Liver (tissue), 9 donors: ENCODE measurements around the gene IGF2BP2. TPM values are rescaled to one million over a fixed set of nuclear protein-coding genes. Genes with fewer than 3 reads are reported as not detected.

Experiments used
- DNase-seq: peaks from one replicate; pipeline ENCODE4 v3.0.0-alpha.2; 2017; ENCODE audit warnings: low spot score
- H3K27ac ChIP-seq, 2 donors: one replicate each; pipeline ENCODE4 v1.7.0; 2013; ENCODE audit warnings: inconsistent platforms in 2 of 2, low read length in 2 of 2, control low read depth in 1 of 2, low read depth in 1 of 2, mild to moderate bottlenecking in 1 of 2
- H3K27me3 ChIP-seq, 4 donors: one replicate each; pipeline versions ENCODE4 v1.6.1 to v1.7.0; 2013; ENCODE audit warnings: low read length in 3 of 4, inconsistent platforms in 1 of 4, mild to moderate bottlenecking in 1 of 4, moderate library complexity in 1 of 4; ENCODE audit not compliant: control insufficient read depth in 4 of 4, insufficient read depth in 4 of 4
- H3K36me3 ChIP-seq, 4 donors: one replicate each; pipeline versions ENCODE4 v1.6.1 to v1.7.0; 2013; ENCODE audit warnings: low read length in 3 of 4, mild to moderate bottlenecking in 3 of 4, low read depth in 1 of 4, moderate library complexity in 1 of 4; ENCODE audit not compliant: control insufficient read depth in 4 of 4, insufficient read depth in 3 of 4
- H3K4me1 ChIP-seq, 4 donors: one replicate each; pipeline versions ENCODE4 v1.6.1 to v1.7.0; 2013; ENCODE audit warnings: low read length in 3 of 4, mild to moderate bottlenecking in 3 of 4, moderate library complexity in 1 of 4; ENCODE audit not compliant: control insufficient read depth in 4 of 4, insufficient read depth in 4 of 4
- H3K4me3 ChIP-seq, 3 donors: one replicate each; pipeline versions ENCODE4 v1.6.1 to v1.7.0; 2013; ENCODE audit warnings: low read length in 3 of 3, control low read depth in 1 of 3, low read depth in 1 of 3, mild to moderate bottlenecking in 1 of 3
- H3K9ac ChIP-seq, 2 donors: one replicate each; pipeline ENCODE4 v1.7.0; 2013; ENCODE audit warnings: low read length in 2 of 2, mild to moderate bottlenecking in 2 of 2, moderate library complexity in 2 of 2, control low read depth in 1 of 2, low read depth in 1 of 2
- H3K9me3 ChIP-seq, 4 donors: one replicate each; pipeline versions ENCODE4 v1.6.1 to v1.7.0; 2013; ENCODE audit warnings: low read length in 3 of 4; ENCODE audit not compliant: control insufficient read depth in 4 of 4
- ATF3 ChIP-seq: IDR thresholded peaks from 2 replicates; pipeline ENCODE4 v1.6.1; 2016; ENCODE audit warnings: antibody characterized with exemption
- EGR1 ChIP-seq, 2 donors: IDR thresholded peaks; 2 replicates each; pipeline ENCODE4 v1.6.1; 2016 to 2018; ENCODE audit warnings: antibody characterized with exemption in 2 of 2, low read depth in 2 of 2
- FOXA1 ChIP-seq: IDR thresholded peaks from 2 replicates; pipeline ENCODE4 v1.6.1; 2016; ENCODE audit warnings: antibody characterized with exemption
- FOXA2 ChIP-seq: IDR thresholded peaks from 2 replicates; pipeline ENCODE4 v1.6.1; 2016; ENCODE audit warnings: antibody characterized with exemption
- GABPA ChIP-seq, 2 donors: IDR thresholded peaks in 1 of 2; conservative IDR thresholded peaks in 1 of 2; 2 replicates each; pipeline ENCODE4 v1.6.1; 2016; ENCODE audit warnings: antibody characterized with exemption in 2 of 2, mild to moderate bottlenecking in 1 of 2, moderate library complexity in 1 of 2
- HNF4A ChIP-seq, 2 donors: conservative IDR thresholded peaks; 2 replicates each; pipeline ENCODE4 v1.6.1; 2016; ENCODE audit warnings: antibody characterized with exemption in 2 of 2, mild to moderate bottlenecking in 2 of 2
- HNF4G ChIP-seq: IDR thresholded peaks from 2 replicates; pipeline ENCODE4 v1.6.1; 2016; ENCODE audit warnings: antibody characterized with exemption
- JUND ChIP-seq, 2 donors: IDR thresholded peaks; 2 replicates each; pipeline ENCODE4 v1.6.1; 2016; ENCODE audit warnings: antibody characterized with exemption in 2 of 2
- NR2F2 ChIP-seq: IDR thresholded peaks from 2 replicates; pipeline ENCODE4 v1.6.1; 2016; ENCODE audit warnings: antibody characterized with exemption
- RAD21 ChIP-seq, 2 donors: IDR thresholded peaks; 2 replicates each; pipeline ENCODE4 v1.6.1; 2016; ENCODE audit warnings: antibody characterized with exemption in 2 of 2, mild to moderate bottlenecking in 2 of 2
- REST ChIP-seq: IDR thresholded peaks from 2 replicates; pipeline ENCODE4 v1.6.1; 2016; ENCODE audit warnings: antibody characterized with exemption, mild to moderate bottlenecking
- RXRA ChIP-seq, 2 donors: IDR thresholded peaks; 2 replicates each; pipeline ENCODE4 v1.6.1; 2017 to 2018; ENCODE audit warnings: antibody characterized with exemption in 2 of 2, mild to moderate bottlenecking in 1 of 2
- SP1 ChIP-seq: IDR thresholded peaks from 2 replicates; pipeline ENCODE4 v1.6.1; 2018; ENCODE audit warnings: antibody characterized with exemption, mild to moderate bottlenecking
- TAF1 ChIP-seq: conservative IDR thresholded peaks from 2 replicates; pipeline ENCODE4 v1.6.1; 2016; ENCODE audit warnings: antibody characterized with exemption, mild to moderate bottlenecking
- YY1 ChIP-seq: IDR thresholded peaks from 2 replicates; pipeline ENCODE4 v1.6.1; 2016; ENCODE audit warnings: antibody characterized with exemption, mild to moderate bottlenecking
- ZBTB33 ChIP-seq: IDR thresholded peaks from 2 replicates; pipeline ENCODE4 v1.6.1; 2016; ENCODE audit warnings: antibody characterized with exemption
- WGBS: extraction: QIAGEN DNeasy Blood & Tissue Kit; methylation state at CpG from one replicate; pipeline ENCODE4 v1.1.7; 2013; 5-methylcytosine and 5-hydroxymethylcytosine counted together
- polyA plus RNA-seq, 2 donors: library from polyadenylated mRNA; stranded (reverse) in 1 of 2; unstranded in 1 of 2; fragments of 200-250 nt in 1 of 2; fragments of >200 nt in 1 of 2; fragmentation: Nextera tagmentation in 1 of 2; extraction: Ambion mirVana in 1 of 2; gene quantifications; one replicate each; pipeline versions ENCODE4 v1.2.1 to v1.2.3, GENCODE V29; 2013 to 2015
- total RNA-seq, 2 donors: library from RNA; depleted of rRNA; stranded (reverse); fragments of >200 nt; gene quantifications; one replicate each; pipeline ENCODE4 v1.2.3, GENCODE V29; 2014
- TF ChIP-seq, protein P1 (sequence below): fragments of 150-350 bp; IDR thresholded peaks from 2 replicates; pipeline ENCODE4 v1.5.1; 2017; ENCODE audit warnings: improper control_type of control experiment, low read depth, low read length; ENCODE audit not compliant: missing input control
- TF ChIP-seq, protein P2 (sequence below): IDR thresholded peaks from 2 replicates; pipeline ENCODE4 v1.6.1; 2016; ENCODE audit warnings: antibody characterized with exemption
- donor health status: healthy.
- donor health status: healthy.
- donor health status: healthy.
- donor health status: healthy.
- donor health status: healthy.

Gene IGF2BP2
- total and polyA plus RNA-seq, 4 donors, result 0.67 to 35.0 (median 1.7) TPM

- Histone ChIP-seq H3K27me3 (no peaks in the 10 kb centered on the region), H3K4me3 (no peak overlapping the region), H3K9ac (no peak overlapping the region), H3K9me3 (no peaks in the 10 kb centered on the region), H3K27ac (no peak overlapping the region), H3K4me1 (no peaks in the 10 kb centered on the region), H3K36me3 (no peaks in the 10 kb centered on the region)
- DNase-seq, result no peak
- TF ChIP-seq, protein P1, sequence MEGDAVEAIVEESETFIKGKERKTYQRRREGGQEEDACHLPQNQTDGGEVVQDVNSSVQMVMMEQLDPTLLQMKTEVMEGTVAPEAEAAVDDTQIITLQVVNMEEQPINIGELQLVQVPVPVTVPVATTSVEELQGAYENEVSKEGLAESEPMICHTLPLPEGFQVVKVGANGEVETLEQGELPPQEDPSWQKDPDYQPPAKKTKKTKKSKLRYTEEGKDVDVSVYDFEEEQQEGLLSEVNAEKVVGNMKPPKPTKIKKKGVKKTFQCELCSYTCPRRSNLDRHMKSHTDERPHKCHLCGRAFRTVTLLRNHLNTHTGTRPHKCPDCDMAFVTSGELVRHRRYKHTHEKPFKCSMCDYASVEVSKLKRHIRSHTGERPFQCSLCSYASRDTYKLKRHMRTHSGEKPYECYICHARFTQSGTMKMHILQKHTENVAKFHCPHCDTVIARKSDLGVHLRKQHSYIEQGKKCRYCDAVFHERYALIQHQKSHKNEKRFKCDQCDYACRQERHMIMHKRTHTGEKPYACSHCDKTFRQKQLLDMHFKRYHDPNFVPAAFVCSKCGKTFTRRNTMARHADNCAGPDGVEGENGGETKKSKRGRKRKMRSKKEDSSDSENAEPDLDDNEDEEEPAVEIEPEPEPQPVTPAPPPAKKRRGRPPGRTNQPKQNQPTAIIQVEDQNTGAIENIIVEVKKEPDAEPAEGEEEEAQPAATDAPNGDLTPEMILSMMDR, result no peak
- TF ChIP-seq SP1 (no peak), YY1 (no peak), EGR1 (IDR thresholded peaks at IDR 0.05; ENCODE audit: low read depth in 2 of 2) (no peak), NR2F2 (no peak), ATF3 (no peak), FOXA1 (no peak), GABPA (IDR thresholded peaks at IDR 0.05 in 1 of 2, conservative IDR thresholded peaks at IDR 0.05 in 1 of 2) (no peak), TAF1 (no peak)
- TF ChIP-seq, protein P2, sequence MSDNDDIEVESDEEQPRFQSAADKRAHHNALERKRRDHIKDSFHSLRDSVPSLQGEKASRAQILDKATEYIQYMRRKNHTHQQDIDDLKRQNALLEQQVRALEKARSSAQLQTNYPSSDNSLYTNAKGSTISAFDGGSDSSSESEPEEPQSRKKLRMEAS, result no peak
- 100% methylated on average over 1 of the region's 1 CpG for WGBS
These were observed 41.7 kb upstream of the IGF2BP2 start for GRCh38 chr3:185866555-185866954.

- H3K4me3 ChIP-seq, result no peak overlapping the region
- no peak overlapping the region for H3K9ac ChIP-seq
- WGBS, result 93% methylated on average over 1 of the region's 1 CpG
- H3K36me3 ChIP-seq, result no peaks in the 10 kb centered on the region
- H3K9me3 ChIP-seq, result no peaks in the 10 kb centered on the region
- no peaks in the 10 kb centered on the region for H3K4me1 ChIP-seq
- no peak for DNase-seq
- TF ChIP-seq TAF1 (no peak), RAD21 (IDR thresholded peaks at IDR 0.05) (no peak), HNF4A (conservative IDR thresholded peaks at IDR 0.05) (no peak), FOXA2 (no peak), ATF3 (no peak), SP1 (no peak), JUND (IDR thresholded peaks at IDR 0.05) (no peak), YY1 (no peak), HNF4G (no peak), ZBTB33 (no peak), FOXA1 (no peak), NR2F2 (no peak), REST (no peak), GABPA (IDR thresholded peaks at IDR 0.05 in 1 of 2, conservative IDR thresholded peaks at IDR 0.05 in 1 of 2) (no peak), RXRA (IDR thresholded peaks at IDR 0.05) (no peak), EGR1 (IDR thresholded peaks at IDR 0.05; ENCODE audit: low read depth in 2 of 2) (no peak)
- TF ChIP-seq, protein P2, result no peak
- TF ChIP-seq, protein P1, result no peak
- H3K27me3 ChIP-seq, result no peaks in the 10 kb centered on the region
- H3K27ac ChIP-seq, result no peak overlapping the region
These were observed 40.4 kb upstream of the IGF2BP2 start for GRCh38 chr3:185865247-185865646.
